A549 (cell line): ENCODE measurements around the gene CTNND1. TPM values are rescaled to one million over a fixed set of nuclear protein-coding genes. Genes with fewer than 3 reads are reported as not detected.

ENCODE experiments used
- ATAC-seq, 2 experiments: fragments of 200-7000 bp in 1 of 2; fragments of >200 bp in 1 of 2; cut with Nextera tagmentation in 1 of 2; cut with Tn5 transposase in 1 of 2; 3 replicates each; pipeline versions ENCODE4 v1.8.0 to v1.9.1; 2018 to 2020; ENCODE audit warnings: mild to moderate bottlenecking in 1 of 2, moderate library complexity in 1 of 2
- CTCF ChIA-PET: fragments of 300-600 bp; sonication (Branson Sonifier 250); formaldehyde crosslinking; extraction: SDS; loops from one replicate; lab custom pipeline; 2021; ENCODE audit warnings: antibody characterized with exemption, inconsistent platforms; lab: Yijun Ruan, JAX
- POLR2A ChIA-PET: fragments of 350-600 bp; formaldehyde crosslinking; extraction: SDS; loops from one replicate; lab custom pipeline; 2021; ENCODE audit warnings: antibody characterized with exemption, inconsistent platforms; lab: Yijun Ruan, JAX
- DNase-seq, 2 experiments: peaks; one replicate each; pipeline versions ENCODE4 v3.0.0 to v3.0.0-alpha.2; 2011 to 2016; ENCODE audit warnings: low read depth in 1 of 2, low spot score in 1 of 2
- FAIRE-seq: peaks from 2 replicates; lab custom pipeline; 2011; peaks lifted over from hg19 to GRCh38; lab: Jason Lieb, UNC
- H3K27ac ChIP-seq, 2 experiments: fragments of >200 bp; sonication (Bioruptor Twin); formaldehyde crosslinking; 3 replicates each; pipeline ENCODE4 v1.5.1; 2016 to 2017
- H3K4me1 ChIP-seq: fragments of >200 bp; sonication (Bioruptor Twin); formaldehyde crosslinking; 3 replicates; pipeline ENCODE4 v1.6.1; 2016
- H3K4me2 ChIP-seq: fragments of >200 bp; sonication (Bioruptor Twin); formaldehyde crosslinking; 3 replicates; pipeline ENCODE4 v1.6.1; 2016
- H3K4me3 ChIP-seq: fragments of >200 bp; sonication (Bioruptor Twin); formaldehyde crosslinking; 3 replicates; pipeline ENCODE4 v1.5.1; 2016
- H3K9me3 ChIP-seq: fragments of >200 bp; sonication (Bioruptor Twin); formaldehyde crosslinking; 3 replicates; pipeline ENCODE4 v1.6.1; 2016
- BHLHE40 ChIP-seq: IDR thresholded peaks from 2 replicates; pipeline ENCODE4 v1.6.1; 2012; ENCODE audit warnings: low read depth, low read length, inconsistent platforms
- CBX8 ChIP-seq: fragments of 200-600 bp; sonication (generic); IDR thresholded peaks from 2 replicates; pipeline ENCODE4 v1.6.1; 2016
- CEBPB ChIP-seq, 2 experiments: fragments of >200 bp in 1 of 2; sonication (Bioruptor Twin) in 1 of 2; formaldehyde crosslinking in 1 of 2; IDR thresholded peaks; 2 replicates each; pipeline ENCODE4 v1.6.1; 2012 to 2016
- CHD4 ChIP-seq: fragments of 200-600 bp; sonication (generic); IDR thresholded peaks from 2 replicates; pipeline ENCODE4 v1.6.1; 2016; ENCODE audit warnings: antibody characterized with exemption, mild to moderate bottlenecking, borderline replicate concordance
- EHF ChIP-seq: fragments of 250-450 bp; sonication (Bioruptor Pico); IDR thresholded peaks from 2 replicates; pipeline ENCODE4 v1.5.0; 2020; ENCODE audit warnings: mild to moderate bottlenecking
- FOSB ChIP-seq: fragments of 250-450 bp; sonication (Bioruptor Pico); IDR thresholded peaks from 2 replicates; pipeline ENCODE4 v1.5.0; 2020; ENCODE audit warnings: mild to moderate bottlenecking, moderate library complexity
- FOSL2 ChIP-seq, 2 experiments: fragments of 450-650 bp in 1 of 2; fragments of >200 bp in 1 of 2; sonication (Bioruptor Twin) in 1 of 2; formaldehyde crosslinking; IDR thresholded peaks; 2 replicates each; pipeline versions ENCODE4 v1.5.0 to v1.6.1; 2016 to 2020; ENCODE audit warnings: mild to moderate bottlenecking in 1 of 2, moderate library complexity in 1 of 2
- GATA3 ChIP-seq: IDR thresholded peaks from 2 replicates; pipeline ENCODE4 v1.6.1; 2012; ENCODE audit warnings: borderline replicate concordance
- HOXB13 ChIP-seq: fragments of 250-450 bp; sonication (Bioruptor Pico); IDR thresholded peaks from 2 replicates; pipeline ENCODE4 v1.5.0; 2020; ENCODE audit warnings: low read depth, mild to moderate bottlenecking, moderate library complexity
- JUN ChIP-seq, 2 experiments: fragments of >200 bp; sonication (Bioruptor Twin); formaldehyde crosslinking; IDR thresholded peaks; 2 replicates in 1 of 2; 3 replicates in 1 of 2; pipeline ENCODE4 v1.6.1; 2016 to 2017
- MAFK ChIP-seq: fragments of 450-650 bp; IDR thresholded peaks from 2 replicates; pipeline ENCODE4 v1.6.1; 2014; ENCODE audit not compliant: partially characterized antibody
- MAZ ChIP-seq: fragments of 150-350 bp; IDR thresholded peaks from 2 replicates; pipeline ENCODE4 v1.6.1; 2014; ENCODE audit warnings: antibody characterized with exemption, low read depth, low read length, borderline replicate concordance
- NR3C1 ChIP-seq: fragments of >200 bp; sonication (Bioruptor Twin); formaldehyde crosslinking; IDR thresholded peaks from 3 replicates; pipeline ENCODE4 v1.6.1; 2017
- POLR2A ChIP-seq: IDR thresholded peaks from 2 replicates; pipeline ENCODE4 v1.6.1; 2012; ENCODE audit warnings: mild to moderate bottlenecking, low read length
- RARB ChIP-seq: fragments of 250-450 bp; sonication (Bioruptor Pico); IDR thresholded peaks from 2 replicates; pipeline ENCODE4 v1.8.0; 2021; ENCODE audit warnings: mild to moderate bottlenecking, moderate library complexity
- RCOR1 ChIP-seq: fragments of 150-350 bp; IDR thresholded peaks from 2 replicates; pipeline ENCODE4 v1.6.1; 2014; ENCODE audit warnings: antibody characterized with exemption, low read length, low read depth
- SREBF2 ChIP-seq: fragments of 450-650 bp; IDR thresholded peaks from 2 replicates; pipeline ENCODE4 v1.6.1; 2014; ENCODE audit warnings: mild to moderate bottlenecking, moderate library complexity
- TP53 ChIP-seq: fragments of 250-450 bp; sonication (Bioruptor Pico); IDR thresholded peaks from 2 replicates; pipeline ENCODE4 v1.5.0; 2021; ENCODE audit warnings: mild to moderate bottlenecking, moderate library complexity
- ZFP36 ChIP-seq: fragments of 450-650 bp; IDR thresholded peaks from 2 replicates; pipeline ENCODE4 v1.6.1; 2014; ENCODE audit warnings: borderline replicate concordance; ENCODE audit not compliant: partially characterized antibody
- ZNF302 ChIP-seq: fragments of 250-450 bp; sonication (Bioruptor Pico); IDR thresholded peaks from 2 replicates; pipeline ENCODE4 v1.9.0; 2021; ENCODE audit warnings: inconsistent platforms, mild to moderate bottlenecking, moderate library complexity
- WGBS: methylation state at CpG from one replicate; pipeline ENCODE4 v1.1.6; 2017; ENCODE audit errors: missing lambda C conversion rate; 5-methylcytosine and 5-hydroxymethylcytosine counted together
- polyA plus RNA-seq, 4 experiments: library from polyadenylated mRNA; depleted of rRNA in 3 of 4; stranded (reverse); fragments of >200 nt; fragmentation: RNase III in 1 of 4; extraction: RNeasy Plus Mini Kit Qiagen cat#74134 plus additional on column Dnase treatment in 1 of 4; gene quantifications; 2 replicates in 3 of 4; 3 replicates in 1 of 4; pipeline ENCODE4 v1.2.3, GENCODE V29; 2011 to 2017
- TF ChIP-seq, protein P1 (sequence below): fragments of 250-450 bp; sonication (Bioruptor Pico); IDR thresholded peaks from 2 replicates; pipeline ENCODE4 v1.5.0; 2021; ENCODE audit warnings: mild to moderate bottlenecking, moderate library complexity, borderline replicate concordance
- TF ChIP-seq, protein P2 (sequence below): fragments of >200 bp; sonication (Bioruptor Twin); formaldehyde crosslinking; IDR thresholded peaks from 2 replicates; pipeline ENCODE4 v1.6.1; 2016
- TF ChIP-seq, protein P3 (sequence below): fragments of >200 bp; sonication (Bioruptor Twin); formaldehyde crosslinking; IDR thresholded peaks from 3 replicates; pipeline ENCODE4 v1.5.1; 2016

Gene CTNND1
- polyA plus RNA-seq, 2 of the 4 experiments (the other 2 are of a cell fraction): 72.8 to 146 TPM

DNA sequence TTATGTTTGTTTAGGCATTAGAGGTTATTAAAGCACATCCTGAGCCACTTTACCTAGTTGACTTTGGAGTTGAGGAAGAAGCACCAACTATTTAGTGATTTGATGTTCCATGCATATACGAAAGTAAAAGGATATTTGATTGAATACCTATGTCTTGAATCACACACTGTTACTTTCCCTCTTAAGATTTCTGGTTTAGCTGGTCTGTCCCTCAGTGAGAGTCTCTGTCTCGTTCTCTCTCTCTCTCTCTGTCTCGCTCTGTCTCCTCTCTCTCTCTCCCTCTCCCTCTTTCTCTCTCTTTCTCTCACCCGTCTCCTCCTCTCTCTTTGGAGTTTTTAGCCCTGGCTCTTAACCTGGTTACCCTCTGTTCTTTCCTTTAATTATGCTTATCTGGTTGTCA is 11.0 kb downstream of the CTNND1 start:
- Histone ChIP-seq H3K9me3 (no peaks in the 10 kb centered on the region), H3K4me1 (peaks cover 61% of the 10 kb centered on the region), H3K27ac (peak overlapping the region in 1 of 2 experiments; percentile 33; a peak in 3 of 6 replicates), H3K4me2 (peak overlapping the region; percentile 38), H3K4me3 (no peak overlapping the region)
- DNase-seq: no peak
- FAIRE-seq: no peak
- CTCF ChIA-PET: interaction anchor here (1.4 to 2.9 kb wide), 3 partner anchors 9 to 28 kb away, joined by 3 to 19 read pairs (median 11); no protein-coding TSS in a partner anchor
- TF ChIP-seq, protein P1, sequence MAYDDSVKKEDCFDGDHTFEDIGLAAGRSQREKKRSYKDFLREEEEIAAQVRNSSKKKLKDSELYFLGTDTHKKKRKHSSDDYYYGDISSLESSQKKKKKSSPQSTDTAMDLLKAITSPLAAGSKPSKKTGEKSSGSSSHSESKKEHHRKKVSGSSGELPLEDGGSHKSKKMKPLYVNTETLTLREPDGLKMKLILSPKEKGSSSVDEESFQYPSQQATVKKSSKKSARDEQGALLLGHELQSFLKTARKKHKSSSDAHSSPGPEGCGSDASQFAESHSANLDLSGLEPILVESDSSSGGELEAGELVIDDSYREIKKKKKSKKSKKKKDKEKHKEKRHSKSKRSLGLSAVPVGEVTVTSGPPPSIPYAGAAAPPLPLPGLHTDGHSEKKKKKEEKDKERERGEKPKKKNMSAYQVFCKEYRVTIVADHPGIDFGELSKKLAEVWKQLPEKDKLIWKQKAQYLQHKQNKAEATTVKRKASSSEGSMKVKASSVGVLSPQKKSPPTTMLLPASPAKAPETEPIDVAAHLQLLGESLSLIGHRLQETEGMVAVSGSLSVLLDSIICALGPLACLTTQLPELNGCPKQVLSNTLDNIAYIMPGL: no peak
- TF ChIP-seq RARB (CRISPR knock-in tag) (no peak), MAZ (no peak), GATA3 (no peak), POLR2A (no peak), CBX8 (no peak), MAFK (no peak)
- POLR2A ChIA-PET: no interaction called here
- ATAC-seq: peak in 1 of 2 experiments; percentile 32; a peak in 2 of 6 replicates
- WGBS: 62% methylated on average over 4 of the region's 4 CpGs

DNA sequence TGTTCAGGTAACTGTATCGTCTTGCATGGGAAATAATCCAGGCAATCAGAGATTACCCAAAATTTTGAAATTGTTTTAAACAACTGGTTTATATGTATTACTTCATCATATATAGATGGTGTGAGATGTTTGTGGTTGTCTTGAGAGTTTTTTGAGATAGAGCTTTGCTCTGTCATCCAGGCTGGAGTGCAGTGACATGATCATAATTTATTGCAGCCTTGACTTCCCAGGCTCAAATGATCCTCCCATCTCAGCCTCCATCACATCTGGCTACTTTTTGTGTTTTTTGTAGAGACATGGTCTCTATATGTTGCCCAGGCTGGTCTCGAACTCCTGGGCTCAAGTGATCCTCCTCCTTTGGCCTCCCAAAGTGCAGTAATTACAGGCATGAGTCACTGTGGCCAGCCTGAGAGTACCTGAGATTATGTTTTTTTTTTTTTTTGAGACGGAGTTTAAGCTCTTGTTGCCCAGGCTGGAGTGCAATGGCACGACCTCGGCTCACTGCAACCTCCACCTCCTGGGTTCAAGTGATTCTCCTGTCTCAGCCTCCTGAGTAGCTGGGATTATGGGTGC is 11.5 kb downstream of the CTNND1 start:
- 64% methylated on average over 5 of the region's 5 CpGs for WGBS
- Histone ChIP-seq H3K9me3 (no peaks in the 10 kb centered on the region), H3K27ac (peak overlapping the region in 1 of 2 experiments; percentile 33; a peak in 3 of 6 replicates), H3K4me1 (peaks cover 65% of the 10 kb centered on the region), H3K4me3 (no peak overlapping the region), H3K4me2 (peak overlapping the region; percentile 38; the same call in 1 of the 3 replicates)
- no peak for TF ChIP-seq FOSB (CRISPR knock-in tag)
- TF ChIP-seq CHD4: no peak
- TF ChIP-seq RCOR1: no peak
- TF ChIP-seq NR3C1: no peak
- TF ChIP-seq MAFK: no peak
- TF ChIP-seq HOXB13 (CRISPR knock-in tag): no peak
- no peak for TF ChIP-seq TP53 (CRISPR knock-in tag)
- TF ChIP-seq POLR2A: no peak
- no peak for TF ChIP-seq EHF (CRISPR knock-in tag)
- TF ChIP-seq CEBPB (IDR thresholded peaks at IDR 0.05): no peak
- TF ChIP-seq JUN (IDR thresholded peaks at IDR 0.05): no peak
- TF ChIP-seq BHLHE40: no peak
- no peak for TF ChIP-seq FOSL2 (IDR thresholded peaks at IDR 0.05)
- TF ChIP-seq FOSL2 (CRISPR knock-in tag; IDR thresholded peaks at IDR 0.05): no peak
- TF ChIP-seq, protein P2, sequence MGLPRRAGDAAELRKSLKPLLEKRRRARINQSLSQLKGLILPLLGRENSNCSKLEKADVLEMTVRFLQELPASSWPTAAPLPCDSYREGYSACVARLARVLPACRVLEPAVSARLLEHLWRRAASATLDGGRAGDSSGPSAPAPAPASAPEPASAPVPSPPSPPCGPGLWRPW: no peak
- TF ChIP-seq, protein P3, sequence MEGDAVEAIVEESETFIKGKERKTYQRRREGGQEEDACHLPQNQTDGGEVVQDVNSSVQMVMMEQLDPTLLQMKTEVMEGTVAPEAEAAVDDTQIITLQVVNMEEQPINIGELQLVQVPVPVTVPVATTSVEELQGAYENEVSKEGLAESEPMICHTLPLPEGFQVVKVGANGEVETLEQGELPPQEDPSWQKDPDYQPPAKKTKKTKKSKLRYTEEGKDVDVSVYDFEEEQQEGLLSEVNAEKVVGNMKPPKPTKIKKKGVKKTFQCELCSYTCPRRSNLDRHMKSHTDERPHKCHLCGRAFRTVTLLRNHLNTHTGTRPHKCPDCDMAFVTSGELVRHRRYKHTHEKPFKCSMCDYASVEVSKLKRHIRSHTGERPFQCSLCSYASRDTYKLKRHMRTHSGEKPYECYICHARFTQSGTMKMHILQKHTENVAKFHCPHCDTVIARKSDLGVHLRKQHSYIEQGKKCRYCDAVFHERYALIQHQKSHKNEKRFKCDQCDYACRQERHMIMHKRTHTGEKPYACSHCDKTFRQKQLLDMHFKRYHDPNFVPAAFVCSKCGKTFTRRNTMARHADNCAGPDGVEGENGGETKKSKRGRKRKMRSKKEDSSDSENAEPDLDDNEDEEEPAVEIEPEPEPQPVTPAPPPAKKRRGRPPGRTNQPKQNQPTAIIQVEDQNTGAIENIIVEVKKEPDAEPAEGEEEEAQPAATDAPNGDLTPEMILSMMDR: no peak
- no peak for TF ChIP-seq ZFP36
- no peak for TF ChIP-seq RARB (CRISPR knock-in tag)
- TF ChIP-seq SREBF2: no peak
- TF ChIP-seq ZNF302 (CRISPR knock-in tag): no peak
- TF ChIP-seq GATA3: no peak
- no peak for FAIRE-seq
- ChIA-PET POLR2A (no interaction called here), CTCF (interaction anchor here (1.4 to 2.9 kb wide), 2 partner anchors 10 to 14 kb away, joined by 3 to 11 read pairs; no protein-coding TSS in a partner anchor)
- no peak for ATAC-seq
- DNase-seq: no peak
